Glomerular visceral epithelial cell (primary cell): ENCODE measurements around the gene GBF1.

ENCODE experiments used
- DNase-seq: peaks from one replicate; pipeline ENCODE4 v3.0.0-alpha.2; 2016; ENCODE audit errors: extremely low spot score

Gene GBF1

DNA sequence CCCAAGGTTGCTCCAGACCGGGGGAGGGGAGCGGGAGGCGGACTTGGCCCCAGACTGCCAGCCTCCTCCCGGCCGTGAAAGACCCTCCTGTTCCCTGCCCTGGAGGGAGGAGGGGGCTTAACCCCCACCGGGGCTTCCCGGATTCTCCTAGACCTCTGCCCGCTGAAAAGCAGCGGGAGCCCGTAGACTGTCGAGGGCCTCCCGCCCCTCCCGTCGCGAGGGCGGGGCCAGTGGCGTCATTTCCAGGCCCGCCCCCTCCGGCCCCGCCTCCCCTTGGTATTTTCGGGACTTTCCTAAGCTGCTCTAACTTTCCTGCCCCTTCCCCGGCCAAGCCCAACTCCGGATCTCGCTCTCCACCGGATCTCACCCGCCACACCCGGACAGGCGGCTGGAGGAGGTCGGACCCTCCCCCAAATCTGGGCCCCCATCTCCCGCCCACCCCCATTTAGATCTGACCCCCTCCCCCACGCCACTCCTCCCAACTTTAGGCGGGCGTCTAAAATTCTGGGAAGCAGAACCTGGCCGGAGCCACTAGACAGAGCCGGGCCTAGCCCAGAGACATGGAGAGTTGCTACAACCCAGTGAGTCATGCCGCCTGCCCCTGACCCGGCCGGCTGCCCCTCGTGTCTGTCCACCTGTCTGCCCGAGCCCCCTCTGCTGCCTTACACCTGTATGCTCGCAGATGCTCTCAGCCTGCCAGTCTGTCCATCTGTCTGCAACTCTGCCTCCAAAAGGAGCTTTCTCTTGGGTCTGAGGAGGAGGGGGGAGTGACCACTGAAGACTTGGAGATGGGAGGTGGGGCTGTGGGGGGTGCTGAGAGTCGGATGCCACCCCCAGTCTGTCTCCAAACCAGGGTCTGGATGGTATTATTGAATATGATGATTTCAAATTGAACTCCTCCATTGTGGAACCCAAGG is 150.3 kb downstream of the GBF1 start, which contains the start of gene NFKB2:
Gene NFKB2 (plus strand): TSS at position 306 of the 917 bp plus-strand sequence. CDS start 255 bp downstream, at position 561.
- peak; percentile 90 for DNase-seq

DNA sequence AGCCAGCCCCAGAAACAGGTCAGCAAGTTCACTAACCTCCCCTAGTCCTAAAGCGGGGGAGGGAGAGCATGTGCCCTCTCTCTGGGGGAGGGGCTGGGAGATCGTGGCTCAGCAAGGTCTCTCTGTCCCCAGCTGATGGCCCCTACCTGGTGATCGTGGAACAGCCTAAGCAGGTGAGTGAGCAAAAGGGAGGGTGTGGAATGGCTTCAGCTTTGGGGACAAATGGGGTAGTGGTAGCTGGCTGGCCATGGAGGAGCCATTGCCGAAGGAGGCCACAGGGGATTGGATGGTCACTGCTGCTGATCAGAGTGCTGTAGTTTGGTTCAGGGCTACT is 151.0 kb downstream of the GBF1 start:
- no peak for DNase-seq

DNA sequence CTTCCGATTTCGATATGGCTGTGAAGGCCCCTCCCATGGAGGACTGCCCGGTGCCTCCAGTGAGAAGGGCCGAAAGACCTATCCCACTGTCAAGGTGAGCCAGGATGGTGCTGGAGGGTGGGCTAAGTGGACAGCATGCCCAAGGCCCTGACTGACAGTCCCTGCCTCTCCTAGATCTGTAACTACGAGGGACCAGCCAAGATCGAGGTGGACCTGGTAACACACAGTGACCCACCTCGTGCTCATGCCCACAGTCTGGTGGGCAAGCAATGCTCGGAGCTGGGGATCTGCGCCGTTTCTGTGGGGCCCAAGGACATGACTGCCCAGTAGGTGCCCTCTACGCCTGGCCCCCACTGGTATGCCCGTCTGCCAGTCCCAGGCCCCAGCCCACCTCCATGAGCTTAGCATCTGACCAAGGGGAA is 151.4 kb downstream of the GBF1 start:
- DNase-seq: no peak

DNA sequence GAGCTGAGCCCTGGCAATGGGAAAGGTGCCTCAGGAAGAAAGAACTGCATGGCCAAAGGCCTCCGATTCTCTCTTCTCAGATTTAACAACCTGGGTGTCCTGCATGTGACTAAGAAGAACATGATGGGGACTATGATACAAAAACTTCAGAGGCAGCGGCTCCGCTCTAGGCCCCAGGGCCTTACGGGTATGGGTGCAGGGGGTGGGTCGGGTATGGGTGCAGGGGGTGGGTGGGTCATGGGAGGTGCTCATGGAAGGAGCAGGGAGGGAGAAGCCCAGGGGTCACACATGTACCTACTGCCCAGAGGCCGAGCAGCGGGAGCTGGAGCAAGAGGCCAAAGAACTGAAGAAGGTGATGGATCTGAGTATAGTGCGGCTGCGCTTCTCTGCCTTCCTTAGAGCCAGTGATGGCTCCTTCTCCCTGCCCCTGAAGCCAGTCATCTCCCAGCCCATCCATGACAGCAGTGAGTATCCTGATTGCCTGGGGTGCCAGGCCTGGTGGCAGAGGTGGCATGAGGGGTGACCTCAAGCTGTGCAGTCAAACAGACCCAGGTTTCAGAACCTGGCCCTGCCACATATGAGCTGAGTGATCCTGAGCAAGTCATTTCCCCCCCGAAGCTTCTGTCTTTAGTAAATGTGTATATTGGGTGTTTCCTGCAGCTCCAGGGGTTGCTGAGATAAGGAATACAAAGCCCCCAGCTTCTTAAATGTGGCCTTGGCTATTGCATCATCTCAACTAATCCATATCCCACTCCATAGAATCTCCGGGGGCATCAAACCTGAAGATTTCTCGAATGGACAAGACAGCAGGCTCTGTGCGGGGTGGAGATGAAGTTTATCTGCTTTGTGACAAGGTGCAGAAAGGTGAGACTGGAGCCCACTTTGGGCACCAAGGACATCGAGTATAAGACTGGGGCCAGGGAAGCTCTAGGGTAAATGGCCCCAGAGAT is 152.2 kb downstream of the GBF1 start:
- no peak for DNase-seq

DNA sequence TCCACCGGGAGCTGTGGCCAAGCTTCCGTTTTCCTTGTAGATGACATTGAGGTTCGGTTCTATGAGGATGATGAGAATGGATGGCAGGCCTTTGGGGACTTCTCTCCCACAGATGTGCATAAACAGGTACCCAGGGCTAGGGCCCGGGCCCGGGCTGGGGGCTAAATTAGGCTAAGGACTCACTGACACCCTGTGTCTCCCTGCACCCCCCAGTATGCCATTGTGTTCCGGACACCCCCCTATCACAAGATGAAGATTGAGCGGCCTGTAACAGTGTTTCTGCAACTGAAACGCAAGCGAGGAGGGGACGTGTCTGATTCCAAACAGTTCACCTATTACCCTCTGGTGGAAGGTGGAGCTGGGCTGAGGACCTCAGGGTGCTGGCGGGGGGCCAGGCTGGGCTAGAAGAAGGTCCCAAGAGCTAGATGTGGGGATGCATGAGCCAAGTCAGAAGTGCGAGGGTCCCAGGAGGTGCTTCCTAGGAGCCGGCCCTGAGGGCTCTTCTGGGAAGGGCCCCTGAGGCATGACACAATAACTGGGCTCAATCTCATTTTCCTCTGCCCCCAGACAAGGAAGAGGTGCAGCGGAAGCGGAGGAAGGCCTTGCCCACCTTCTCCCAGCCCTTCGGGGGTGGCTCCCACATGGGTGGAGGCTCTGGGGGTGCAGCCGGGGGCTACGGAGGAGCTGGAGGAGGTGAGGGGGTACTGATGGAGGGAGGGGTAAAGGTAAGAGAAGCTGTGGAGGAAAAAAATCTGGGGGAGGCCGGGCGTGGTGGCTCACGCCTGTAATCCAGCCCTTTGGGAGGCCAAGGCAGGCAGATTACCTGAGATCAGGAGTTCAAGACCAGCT is 153.1 kb downstream of the GBF1 start:
- DNase-seq: no peak

DNA sequence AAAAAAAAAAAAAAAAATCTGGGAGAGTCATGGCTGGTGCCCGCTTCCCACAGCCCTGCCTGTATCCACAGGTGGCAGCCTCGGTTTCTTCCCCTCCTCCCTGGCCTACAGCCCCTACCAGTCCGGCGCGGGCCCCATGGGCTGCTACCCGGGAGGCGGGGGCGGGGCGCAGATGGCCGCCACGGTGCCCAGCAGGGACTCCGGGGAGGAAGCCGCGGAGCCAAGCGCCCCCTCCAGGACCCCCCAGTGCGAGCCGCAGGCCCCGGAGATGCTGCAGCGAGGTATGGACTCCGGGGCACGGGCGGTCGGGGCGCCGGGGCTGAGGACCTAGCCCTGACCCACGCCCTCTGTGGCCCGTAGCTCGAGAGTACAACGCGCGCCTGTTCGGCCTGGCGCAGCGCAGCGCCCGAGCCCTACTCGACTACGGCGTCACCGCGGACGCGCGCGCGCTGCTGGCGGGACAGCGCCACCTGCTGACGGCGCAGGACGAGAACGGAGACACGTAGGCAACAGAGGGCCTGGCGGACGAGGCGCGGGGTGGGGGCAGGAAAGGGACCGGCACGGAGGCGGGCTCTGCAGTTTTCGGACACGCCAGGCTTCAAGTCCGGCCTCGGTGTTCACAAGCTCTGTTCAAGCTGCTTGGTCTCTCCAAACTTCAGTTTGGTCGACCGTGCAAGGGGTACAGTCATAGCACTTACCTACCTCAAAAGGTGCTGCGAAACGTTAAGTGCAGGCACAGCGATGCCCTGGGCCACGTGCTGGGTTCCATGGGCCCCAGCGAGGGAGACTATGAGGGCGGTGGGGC is 154.1 kb downstream of the GBF1 start:
- DNase-seq: peak; percentile 87

DNA sequence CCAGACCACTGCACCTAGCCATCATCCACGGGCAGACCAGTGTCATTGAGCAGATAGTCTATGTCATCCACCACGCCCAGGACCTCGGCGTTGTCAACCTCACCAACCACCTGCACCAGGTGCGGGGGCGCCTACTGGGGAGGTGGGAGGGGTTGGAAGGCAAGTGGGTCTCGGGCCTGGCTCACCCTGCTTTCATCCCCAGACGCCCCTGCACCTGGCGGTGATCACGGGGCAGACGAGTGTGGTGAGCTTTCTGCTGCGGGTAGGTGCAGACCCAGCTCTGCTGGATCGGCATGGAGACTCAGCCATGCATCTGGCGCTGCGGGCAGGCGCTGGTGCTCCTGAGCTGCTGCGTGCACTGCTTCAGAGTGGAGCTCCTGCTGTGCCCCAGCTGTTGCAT is 154.7 kb downstream of the GBF1 start:
- DNase-seq: no peak

DNA sequence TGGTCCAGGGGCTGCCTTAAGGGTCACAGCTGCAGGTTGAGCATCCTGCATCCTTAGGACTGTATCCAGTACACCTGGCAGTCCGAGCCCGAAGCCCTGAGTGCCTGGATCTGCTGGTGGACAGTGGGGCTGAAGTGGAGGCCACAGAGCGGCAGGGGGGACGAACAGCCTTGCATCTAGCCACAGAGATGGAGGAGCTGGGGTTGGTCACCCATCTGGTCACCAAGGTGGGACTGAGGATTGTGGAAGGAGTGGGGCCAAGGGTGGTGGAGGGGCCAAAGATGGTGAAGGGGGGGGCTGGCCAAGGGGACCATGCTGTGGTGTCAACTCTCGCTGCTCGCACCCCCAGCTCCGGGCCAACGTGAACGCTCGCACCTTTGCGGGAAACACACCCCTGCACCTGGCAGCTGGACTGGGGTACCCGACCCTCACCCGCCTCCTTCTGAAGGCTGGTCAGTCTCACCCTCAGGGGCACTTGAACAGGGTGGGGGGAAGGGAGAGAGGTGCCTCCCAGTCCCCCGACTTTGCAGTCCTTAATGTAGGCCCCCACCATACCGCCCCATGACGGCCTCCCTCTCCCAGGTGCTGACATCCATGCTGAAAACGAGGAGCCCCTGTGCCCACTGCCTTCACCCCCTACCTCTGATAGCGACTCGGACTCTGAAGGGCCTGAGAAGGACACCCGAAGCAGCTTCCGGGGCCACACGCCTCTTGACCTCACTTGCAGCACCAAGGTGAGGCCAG is 155.4 kb downstream of the GBF1 start:
- DNase-seq: no peak

DNA sequence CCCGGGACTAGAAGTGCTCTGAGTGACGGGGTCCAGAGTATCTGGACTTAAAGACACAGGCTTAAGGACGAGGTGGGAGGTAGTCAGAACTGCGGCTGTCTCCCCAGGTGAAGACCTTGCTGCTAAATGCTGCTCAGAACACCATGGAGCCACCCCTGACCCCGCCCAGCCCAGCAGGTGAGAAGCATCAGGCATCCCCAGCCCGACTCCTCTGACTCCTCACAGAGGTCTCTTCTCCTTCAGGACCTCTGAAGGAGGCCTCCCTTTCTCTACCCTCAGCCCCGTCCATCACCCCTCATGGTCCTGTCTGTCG is 156.0 kb downstream of the GBF1 start:
- DNase-seq: no peak

DNA sequence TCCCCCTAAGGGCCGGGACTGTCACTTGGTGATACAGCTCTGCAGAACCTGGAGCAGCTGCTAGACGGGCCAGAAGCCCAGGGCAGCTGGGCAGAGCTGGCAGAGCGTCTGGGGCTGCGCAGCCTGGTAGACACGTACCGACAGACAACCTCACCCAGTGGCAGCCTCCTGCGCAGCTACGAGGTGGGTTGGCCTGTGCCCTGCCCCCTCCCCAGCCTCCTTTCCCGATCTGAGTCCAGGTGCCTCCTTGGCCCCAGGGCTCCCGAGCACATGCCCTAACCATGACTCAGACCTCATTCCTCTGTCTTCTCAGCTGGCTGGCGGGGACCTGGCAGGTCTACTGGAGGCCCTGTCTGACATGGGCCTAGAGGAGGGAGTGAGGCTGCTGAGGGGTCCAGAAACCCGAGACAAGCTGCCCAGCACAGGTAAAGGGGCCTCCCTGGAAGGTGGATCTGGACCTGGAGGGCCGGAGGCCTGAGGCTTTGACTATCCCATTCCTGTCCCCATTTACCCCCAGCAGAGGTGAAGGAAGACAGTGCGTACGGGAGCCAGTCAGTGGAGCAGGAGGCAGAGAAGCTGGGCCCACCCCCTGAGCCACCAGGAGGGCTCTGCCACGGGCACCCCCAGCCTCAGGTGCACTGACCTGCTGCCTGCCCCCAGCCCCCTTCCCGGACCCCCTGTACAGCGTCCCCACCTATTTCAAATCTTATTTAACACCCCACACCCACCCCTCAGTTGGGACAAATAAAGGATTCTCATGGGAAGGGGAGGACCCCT is 156.6 kb downstream of the GBF1 start:
- peak; percentile 80 for DNase-seq

DNA sequence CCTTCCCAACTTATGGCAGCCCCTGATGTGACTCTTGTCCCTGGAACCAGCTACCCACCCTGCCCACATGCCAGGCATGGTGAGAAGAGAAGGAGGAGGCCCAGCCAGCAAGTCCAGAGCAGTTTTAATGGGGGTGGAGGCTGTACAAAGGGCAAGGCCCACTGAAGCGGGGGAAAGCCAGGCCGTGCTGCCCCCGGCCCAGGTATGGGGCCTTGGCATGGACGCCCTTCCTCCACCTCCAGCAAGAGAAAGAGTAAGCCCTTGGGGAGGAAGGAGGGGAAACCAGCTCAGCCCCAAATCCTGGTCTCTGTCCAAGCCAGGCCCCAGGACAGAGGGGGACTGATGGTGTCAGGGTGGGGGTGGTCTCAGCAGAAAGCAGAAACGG is 157.2 kb downstream of the GBF1 start:
- no peak for DNase-seq

DNA sequence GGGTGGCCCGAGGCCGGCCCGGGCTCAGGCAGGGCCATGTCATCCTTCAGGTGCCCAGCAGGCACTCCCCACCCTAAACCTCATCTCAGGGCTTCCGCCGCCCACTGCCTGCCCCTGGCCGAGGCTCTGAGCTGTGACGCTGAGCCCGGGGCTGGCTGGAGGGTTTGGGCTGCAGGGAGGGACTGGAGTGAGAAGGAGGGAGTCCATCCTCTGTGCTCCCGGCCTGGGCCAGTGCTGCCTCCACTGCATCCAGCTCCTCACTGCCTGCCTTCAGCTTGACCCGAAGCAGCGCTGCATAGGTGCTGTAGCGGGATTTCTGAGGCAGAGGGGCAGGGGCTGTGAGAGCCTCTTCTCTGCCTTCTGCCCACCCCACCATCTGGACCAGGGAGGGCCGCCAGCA is 157.8 kb downstream of the GBF1 start:
- DNase-seq: no peak

DNA sequence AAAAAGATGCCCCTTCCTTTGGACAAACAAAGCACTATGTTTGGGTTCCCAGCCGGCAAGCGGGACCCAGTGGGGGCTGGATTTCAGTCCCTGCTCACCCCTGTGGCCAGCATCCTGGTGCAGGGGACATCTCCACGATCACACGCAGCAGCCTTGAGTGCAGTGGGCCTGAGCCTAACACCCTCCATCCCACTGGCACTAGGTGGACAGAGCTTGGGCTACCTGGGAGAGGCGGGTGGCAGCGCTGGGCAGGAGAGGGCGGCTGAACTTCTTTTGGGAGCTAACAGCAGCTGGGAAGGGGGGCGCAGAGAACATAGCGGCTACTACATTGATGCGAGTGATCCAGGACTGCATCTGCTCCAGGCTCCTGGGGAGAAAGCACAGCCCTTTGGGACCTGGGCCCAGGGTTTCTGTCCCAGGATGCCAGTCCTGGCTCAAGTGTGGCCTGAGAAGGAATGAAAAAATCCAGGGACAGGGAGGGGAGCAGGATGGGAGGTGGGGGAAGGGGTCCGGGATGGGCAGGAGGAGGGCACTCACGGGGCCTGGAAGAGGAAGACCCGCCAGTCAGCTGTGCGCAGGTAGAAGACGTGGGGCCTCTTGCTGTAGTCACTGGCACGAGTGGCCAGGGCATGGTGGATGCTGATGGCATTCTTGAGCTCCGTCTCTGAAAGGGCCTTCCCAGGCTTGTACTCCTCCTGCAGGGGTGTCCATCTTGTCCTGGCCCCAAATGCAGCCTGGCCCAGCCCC is 159.2 kb downstream of the GBF1 start:
- DNase-seq: no peak

DNA sequence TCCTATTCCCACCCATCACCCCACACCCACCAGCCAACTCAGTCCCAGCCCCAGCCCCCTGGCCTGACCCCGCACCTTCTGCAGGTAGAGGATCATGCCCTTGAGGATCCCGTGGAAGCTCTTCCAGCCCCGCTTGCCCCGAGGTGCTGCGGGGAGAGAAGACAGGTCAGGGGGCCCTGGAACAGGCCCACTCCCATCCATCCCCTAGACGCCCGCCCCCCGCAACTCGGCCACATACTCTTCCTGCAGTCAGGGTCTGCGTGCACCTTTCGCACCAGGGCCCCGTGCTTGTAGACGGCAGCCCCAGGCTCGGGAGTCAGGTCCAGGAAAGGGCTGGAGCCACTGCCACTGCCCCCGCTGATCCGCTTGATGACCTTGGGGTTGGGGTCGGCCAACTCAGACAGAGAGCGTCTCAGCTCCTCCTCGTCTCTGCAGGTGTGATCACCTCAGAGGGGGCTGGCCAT is 159.8 kb downstream of the GBF1 start:
- no peak for DNase-seq

DNA sequence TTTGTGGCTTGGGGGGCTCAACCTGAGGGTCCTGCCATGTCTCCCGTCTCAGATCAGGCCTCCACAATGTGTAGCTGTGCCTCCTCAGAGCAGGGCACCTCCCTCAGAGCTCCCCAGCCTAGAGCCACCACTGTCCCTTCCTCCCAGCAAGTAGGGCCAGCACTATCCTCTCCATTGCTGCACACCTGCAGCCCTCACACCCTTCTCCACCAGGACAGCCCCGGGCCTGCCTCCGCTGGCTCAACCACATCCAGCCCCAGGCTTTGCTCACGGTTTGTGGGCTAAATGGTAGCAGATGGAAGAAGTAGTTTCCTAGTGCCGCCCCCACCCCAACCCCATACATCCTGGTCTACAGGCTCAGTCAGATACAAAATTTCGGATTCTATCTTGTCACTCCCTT is 160.3 kb downstream of the GBF1 start:
- no peak for DNase-seq

DNA sequence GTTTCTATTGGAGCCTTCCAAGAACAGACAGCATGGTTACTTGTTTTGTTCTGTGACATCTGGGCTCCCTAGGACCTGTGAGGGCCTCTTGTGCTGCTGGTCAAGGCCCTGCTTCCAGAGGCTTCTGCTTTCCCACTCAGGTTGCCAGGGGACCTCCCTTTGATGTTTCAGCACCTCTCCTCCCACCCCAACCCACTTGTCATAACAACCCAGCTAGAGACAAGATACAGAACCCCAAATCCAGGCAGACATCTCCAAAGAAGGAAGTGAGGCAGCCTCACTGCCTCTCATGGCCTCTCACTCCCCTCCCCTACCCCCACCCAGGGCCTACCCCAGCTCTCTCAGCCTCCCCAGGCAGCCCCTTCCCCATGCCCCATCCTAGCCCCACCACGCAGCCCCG is 161.5 kb downstream of the GBF1 start:
- no peak for DNase-seq

DNA sequence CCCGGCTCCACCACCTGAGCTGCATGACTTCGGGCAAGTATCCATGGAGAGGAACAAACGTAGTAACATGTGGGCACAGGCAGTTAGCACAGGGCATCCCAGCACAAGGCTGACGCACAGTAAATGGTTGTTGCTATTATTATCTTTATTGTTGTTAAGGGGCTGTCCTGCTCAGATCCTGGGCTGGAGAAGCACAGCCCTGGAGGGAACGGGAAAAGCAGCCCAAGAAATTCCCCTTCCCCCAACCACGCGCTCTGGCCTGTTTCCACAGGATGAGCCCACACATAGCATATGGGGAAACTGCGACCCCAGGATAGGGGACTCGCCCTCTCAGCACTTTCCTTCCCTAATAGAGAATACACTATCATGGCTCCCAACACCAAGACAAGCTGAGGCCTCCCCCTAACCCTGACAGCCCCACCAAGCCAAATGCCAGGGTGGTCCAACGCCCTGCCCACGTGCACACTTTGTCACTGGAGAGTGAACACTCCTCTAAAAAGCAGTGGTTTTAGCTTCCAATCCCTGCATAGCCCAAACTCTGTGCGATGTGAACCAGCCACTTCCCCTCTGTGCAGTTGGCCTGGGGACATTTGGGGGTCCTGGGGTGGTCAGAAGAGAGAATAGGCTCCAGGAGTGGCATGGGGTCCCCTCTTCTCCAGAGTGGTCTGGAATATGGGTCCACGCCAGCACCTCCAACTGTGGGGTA is 162.2 kb downstream of the GBF1 start:
- no peak for DNase-seq

DNA sequence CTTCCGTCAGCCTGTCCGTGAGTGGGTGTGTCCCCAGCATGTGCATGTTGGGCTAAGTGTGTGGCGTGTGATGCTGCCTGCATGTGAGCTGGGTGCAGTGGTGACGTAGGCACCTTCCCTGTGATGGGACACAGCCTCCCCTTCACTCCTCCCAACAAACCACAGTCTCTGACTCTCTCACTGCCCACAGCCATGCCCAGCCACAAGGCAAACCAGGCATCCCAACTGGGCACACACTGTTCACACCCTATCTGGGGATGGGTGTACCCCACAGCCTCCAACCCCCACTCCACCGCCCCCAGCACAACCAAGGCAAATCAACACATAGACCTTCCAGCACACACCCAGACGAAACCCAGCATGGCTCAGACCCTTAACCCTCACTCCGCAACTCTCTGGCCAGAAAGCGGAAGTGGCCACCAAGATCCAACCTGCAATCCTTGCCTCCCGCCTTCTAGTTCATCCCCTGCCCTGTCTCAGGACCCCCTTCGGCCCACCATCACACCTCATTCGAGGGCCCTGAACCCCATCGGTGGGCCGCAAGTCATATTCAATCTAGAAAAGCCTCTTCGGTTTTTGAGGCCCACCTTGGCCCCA is 162.9 kb downstream of the GBF1 start:
- no peak for DNase-seq
